ENCODE measurements around the gene TLCD2. TPM values are rescaled to one million over a fixed set of nuclear protein-coding genes. Genes with fewer than 3 reads are reported as not detected.
A peak's percentile ranks its signal among the peaks of the same experiment; 100 is the strongest.

TLCD2 gene
- total and polyA plus RNA-seq, 9 of the 15 experiments (the other 6 are each of a cell fraction or from before 2014, with no cell fraction given): 0.10 to 0.89 (median 0.58) TPM

GRCh38 chr17:1714980-1715802 is 5.0 kb upstream of the TLCD2 start (continued):
- TF ChIP-seq PML (IDR thresholded peaks at IDR 0.05; ENCODE audit: low read length) (no peak), SMAD4 (CRISPR knock-in tag; conservative IDR thresholded peaks at IDR 0.05) (0 out of 2 replicates have a peak, but pooled peaks have one; percentile 19), TAF7 (tag; IDR thresholded peaks at IDR 0.05) (no peak), ELF2 (CRISPR knock-in tag; IDR thresholded peaks at IDR 0.05) (no peak), ZNF175 (CRISPR knock-in tag; IDR thresholded peaks at IDR 0.05; ENCODE audit: low read depth) (no peak), ELF4 (CRISPR knock-in tag; IDR thresholded peaks at IDR 0.05) (no peak), TRIM28 (IDR thresholded peaks at IDR 0.05) (no peak), YY1 (IDR thresholded peaks at IDR 0.05; ENCODE audit: borderline replicate concordance in 1 of 3, control insufficient read depth in 1 of 3, extremely low read depth in 1 of 3, insufficient read depth in 3 of 3, insufficient read length in 1 of 3, insufficient replicate concordance in 2 of 3, low read depth in 1 of 3, low read length in 2 of 3) (peak in 1 of 3 experiments; percentile 40), TSC22D4 (tag; IDR thresholded peaks at IDR 0.05) (no peak), ZNF143 (CRISPR knock-in tag; IDR thresholded peaks at IDR 0.05) (no peak), TCFL5 (CRISPR knock-in tag; conservative IDR thresholded peaks at IDR 0.05) (no peak), GATAD2B (IDR thresholded peaks at IDR 0.05; ENCODE audit: borderline replicate concordance) (no peak), GABPB1 (CRISPR knock-in tag; IDR thresholded peaks at IDR 0.05) (0 out of 2 replicates have a peak, but pooled peaks have one; percentile 34), ZNF217 (CRISPR knock-in tag; IDR thresholded peaks at IDR 0.05) (no peak), ZFPM2 (CRISPR knock-in tag; IDR thresholded peaks at IDR 0.05) (no peak)
- TF ChIP-seq, protein P1, sequence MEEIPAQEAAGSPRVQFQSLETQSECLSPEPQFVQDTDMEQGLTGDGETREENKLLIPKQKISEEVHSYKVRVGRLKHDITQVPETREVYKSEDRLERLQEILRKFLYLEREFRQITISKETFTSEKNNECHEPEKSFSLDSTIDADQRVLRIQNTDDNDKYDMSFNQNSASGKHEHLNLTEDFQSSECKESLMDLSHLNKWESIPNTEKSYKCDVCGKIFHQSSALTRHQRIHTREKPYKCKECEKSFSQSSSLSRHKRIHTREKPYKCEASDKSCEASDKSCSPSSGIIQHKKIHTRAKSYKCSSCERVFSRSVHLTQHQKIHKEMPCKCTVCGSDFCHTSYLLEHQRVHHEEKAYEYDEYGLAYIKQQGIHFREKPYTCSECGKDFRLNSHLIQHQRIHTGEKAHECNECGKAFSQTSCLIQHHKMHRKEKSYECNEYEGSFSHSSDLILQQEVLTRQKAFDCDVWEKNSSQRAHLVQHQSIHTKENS (CRISPR knock-in tag; IDR thresholded peaks at IDR 0.05): no peak
- TF ChIP-seq, protein P2, sequence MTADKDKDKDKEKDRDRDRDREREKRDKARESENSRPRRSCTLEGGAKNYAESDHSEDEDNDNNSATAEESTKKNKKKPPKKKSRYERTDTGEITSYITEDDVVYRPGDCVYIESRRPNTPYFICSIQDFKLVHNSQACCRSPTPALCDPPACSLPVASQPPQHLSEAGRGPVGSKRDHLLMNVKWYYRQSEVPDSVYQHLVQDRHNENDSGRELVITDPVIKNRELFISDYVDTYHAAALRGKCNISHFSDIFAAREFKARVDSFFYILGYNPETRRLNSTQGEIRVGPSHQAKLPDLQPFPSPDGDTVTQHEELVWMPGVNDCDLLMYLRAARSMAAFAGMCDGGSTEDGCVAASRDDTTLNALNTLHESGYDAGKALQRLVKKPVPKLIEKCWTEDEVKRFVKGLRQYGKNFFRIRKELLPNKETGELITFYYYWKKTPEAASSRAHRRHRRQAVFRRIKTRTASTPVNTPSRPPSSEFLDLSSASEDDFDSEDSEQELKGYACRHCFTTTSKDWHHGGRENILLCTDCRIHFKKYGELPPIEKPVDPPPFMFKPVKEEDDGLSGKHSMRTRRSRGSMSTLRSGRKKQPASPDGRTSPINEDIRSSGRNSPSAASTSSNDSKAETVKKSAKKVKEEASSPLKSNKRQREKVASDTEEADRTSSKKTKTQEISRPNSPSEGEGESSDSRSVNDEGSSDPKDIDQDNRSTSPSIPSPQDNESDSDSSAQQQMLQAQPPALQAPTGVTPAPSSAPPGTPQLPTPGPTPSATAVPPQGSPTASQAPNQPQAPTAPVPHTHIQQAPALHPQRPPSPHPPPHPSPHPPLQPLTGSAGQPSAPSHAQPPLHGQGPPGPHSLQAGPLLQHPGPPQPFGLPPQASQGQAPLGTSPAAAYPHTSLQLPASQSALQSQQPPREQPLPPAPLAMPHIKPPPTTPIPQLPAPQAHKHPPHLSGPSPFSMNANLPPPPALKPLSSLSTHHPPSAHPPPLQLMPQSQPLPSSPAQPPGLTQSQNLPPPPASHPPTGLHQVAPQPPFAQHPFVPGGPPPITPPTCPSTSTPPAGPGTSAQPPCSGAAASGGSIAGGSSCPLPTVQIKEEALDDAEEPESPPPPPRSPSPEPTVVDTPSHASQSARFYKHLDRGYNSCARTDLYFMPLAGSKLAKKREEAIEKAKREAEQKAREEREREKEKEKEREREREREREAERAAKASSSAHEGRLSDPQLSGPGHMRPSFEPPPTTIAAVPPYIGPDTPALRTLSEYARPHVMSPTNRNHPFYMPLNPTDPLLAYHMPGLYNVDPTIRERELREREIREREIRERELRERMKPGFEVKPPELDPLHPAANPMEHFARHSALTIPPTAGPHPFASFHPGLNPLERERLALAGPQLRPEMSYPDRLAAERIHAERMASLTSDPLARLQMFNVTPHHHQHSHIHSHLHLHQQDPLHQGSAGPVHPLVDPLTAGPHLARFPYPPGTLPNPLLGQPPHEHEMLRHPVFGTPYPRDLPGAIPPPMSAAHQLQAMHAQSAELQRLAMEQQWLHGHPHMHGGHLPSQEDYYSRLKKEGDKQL (CRISPR knock-in tag; IDR thresholded peaks at IDR 0.05; ENCODE audit: borderline replicate concordance): no peak
- TF ChIP-seq, protein P3, sequence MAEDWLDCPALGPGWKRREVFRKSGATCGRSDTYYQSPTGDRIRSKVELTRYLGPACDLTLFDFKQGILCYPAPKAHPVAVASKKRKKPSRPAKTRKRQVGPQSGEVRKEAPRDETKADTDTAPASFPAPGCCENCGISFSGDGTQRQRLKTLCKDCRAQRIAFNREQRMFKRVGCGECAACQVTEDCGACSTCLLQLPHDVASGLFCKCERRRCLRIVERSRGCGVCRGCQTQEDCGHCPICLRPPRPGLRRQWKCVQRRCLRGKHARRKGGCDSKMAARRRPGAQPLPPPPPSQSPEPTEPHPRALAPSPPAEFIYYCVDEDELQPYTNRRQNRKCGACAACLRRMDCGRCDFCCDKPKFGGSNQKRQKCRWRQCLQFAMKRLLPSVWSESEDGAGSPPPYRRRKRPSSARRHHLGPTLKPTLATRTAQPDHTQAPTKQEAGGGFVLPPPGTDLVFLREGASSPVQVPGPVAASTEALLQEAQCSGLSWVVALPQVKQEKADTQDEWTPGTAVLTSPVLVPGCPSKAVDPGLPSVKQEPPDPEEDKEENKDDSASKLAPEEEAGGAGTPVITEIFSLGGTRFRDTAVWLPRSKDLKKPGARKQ (CRISPR knock-in tag; IDR thresholded peaks at IDR 0.05): no peak
